GM12878 (cell line): ENCODE results near the gene LMF1. TPM values are rescaled to one million over a fixed set of nuclear protein-coding genes. Genes with fewer than 3 reads are reported as not detected.

Experiments
- ATAC-seq: fragments of 200-7000 bp; cut with Tn5 transposase; 3 replicates; pipeline ENCODE4 v1.9.1; 2020; ENCODE audit warnings: mild to moderate bottlenecking, moderate library complexity
- BruUV-seq: library from RNA; stranded (reverse); fragments of 400-500 nt; replicated peaks from 2 replicates; lab custom pipeline; 2021; lab: Mats Ljungman, UMichigan
- CTCF ChIA-PET: fragments of 300-600 bp; sonication (Branson Sonifier 250); formaldehyde crosslinking; extraction: SDS; loops from one replicate; lab custom pipeline; 2021; ENCODE audit warnings: inconsistent platforms; lab: Yijun Ruan, JAX
- POLR2A ChIA-PET: fragments of 350-600 bp; formaldehyde crosslinking; extraction: SDS; loops from one replicate; lab custom pipeline; 2021; ENCODE audit warnings: inconsistent platforms; lab: Charles Lee
- RAD21 ChIA-PET: fragments of 300-600 bp; sonication (Branson Sonifier 250); formaldehyde crosslinking; loops from one replicate; lab custom pipeline; 2023; ENCODE audit warnings: antibody characterized with exemption; ENCODE audit not compliant: unreplicated experiment; lab: Charles Lee
- SMC1A ChIA-PET: fragments of 300-600 bp; sonication (Branson Sonifier 250); formaldehyde crosslinking; loops from one replicate; lab custom pipeline; 2023; ENCODE audit not compliant: unreplicated experiment, uncharacterized antibody; lab: Charles Lee
- DNase-seq: peaks from one replicate; pipeline ENCODE4 v3.0.0-alpha.2; 2011; ENCODE audit warnings: low read depth, low spot score
- FAIRE-seq: peaks from 3 replicates; lab custom pipeline; 2011; peaks lifted over from hg19 to GRCh38; lab: Jason Lieb, UNC
- H2AFZ ChIP-seq: 2 replicates; pipeline ENCODE4 v1.6.0; 2011; ENCODE audit warnings: low read depth, low read length, control low read depth; ENCODE audit not compliant: control insufficient read depth
- H3K27ac ChIP-seq: 2 replicates; pipeline ENCODE4 v1.5.1; 2011; ENCODE audit warnings: control low read depth; ENCODE audit not compliant: control insufficient read depth, insufficient read depth
- H3K27me3 ChIP-seq, 2 experiments: replicated peaks in 1 of 2; 2 replicates each; pipeline versions ENCODE4 v1.6.0 to v1.6.1; 2011; ENCODE audit warnings: low read length in 1 of 2; ENCODE audit not compliant: control insufficient read depth in 2 of 2, insufficient read depth in 2 of 2
- H3K36me3 ChIP-seq, 2 experiments: 2 replicates each; pipeline ENCODE4 v1.5.1; 2011; ENCODE audit warnings: low read length in 1 of 2; ENCODE audit not compliant: control insufficient read depth in 2 of 2, insufficient read depth in 2 of 2
- H3K4me1 ChIP-seq: 2 replicates; pipeline ENCODE4 v1.6.1; 2011; ENCODE audit warnings: mild to moderate bottlenecking, low read length, moderate library complexity, mixed read lengths; ENCODE audit not compliant: control insufficient read depth, insufficient read depth
- H3K4me2 ChIP-seq: 2 replicates; pipeline ENCODE4 v1.6.0; 2011; ENCODE audit warnings: control low read depth; ENCODE audit not compliant: control insufficient read depth, insufficient read depth
- H3K4me3 ChIP-seq: fragments of 200-600 bp; sonication (generic); 2 replicates; pipeline ENCODE4 v1.5.1; 2016
- H3K79me2 ChIP-seq: 2 replicates; pipeline ENCODE4 v1.6.0; 2011; ENCODE audit warnings: low read length; ENCODE audit not compliant: control insufficient read depth, insufficient read depth
- H3K9ac ChIP-seq: 2 replicates; pipeline ENCODE4 v1.8.0; 2011; ENCODE audit warnings: low read length, control low read depth, mixed read lengths; ENCODE audit not compliant: control insufficient read depth, insufficient read depth
- H3K9me3 ChIP-seq: replicated peaks from 3 replicates; pipeline ENCODE4 v1.5.1; 2011; ENCODE audit warnings: mild to moderate bottlenecking, low read length; ENCODE audit not compliant: control insufficient read depth, insufficient read depth
- H4K20me1 ChIP-seq: 2 replicates; pipeline ENCODE4 v1.6.0; 2011; ENCODE audit not compliant: control insufficient read depth, insufficient read depth
- CREM ChIP-seq: IDR thresholded peaks from 2 replicates; pipeline ENCODE4 v1.6.1; 2014; ENCODE audit warnings: antibody characterized with exemption, low read depth
- E2F4 ChIP-seq: IDR thresholded peaks from 2 replicates; pipeline ENCODE4 v1.6.1; 2012; ENCODE audit warnings: low read depth, low read length, improper control_type of control experiment
- PAX5 ChIP-seq: IDR thresholded peaks from 2 replicates; pipeline ENCODE4 v1.6.1; 2011; ENCODE audit warnings: low read depth, low read length, borderline replicate concordance
- RAD51 ChIP-seq: fragments of 450-650 bp; IDR thresholded peaks from 2 replicates; pipeline ENCODE4 v1.6.1; 2016; ENCODE audit warnings: moderate library complexity, mild to moderate bottlenecking, inconsistent platforms
- RB1 ChIP-seq: fragments of 450-650 bp; formaldehyde crosslinking; IDR thresholded peaks from 2 replicates; pipeline ENCODE4 v1.6.1; 2017; ENCODE audit warnings: mild to moderate bottlenecking, borderline replicate concordance
- RBBP5 ChIP-seq: fragments of 200-600 bp; sonication (generic); conservative IDR thresholded peaks from 2 replicates; pipeline ENCODE4 v1.6.1; 2016
- RUNX3 ChIP-seq: IDR thresholded peaks from 2 replicates; pipeline ENCODE4 v1.6.1; 2012; ENCODE audit warnings: low read length, inconsistent platforms
- SPI1 ChIP-seq: IDR thresholded peaks from 2 replicates; pipeline ENCODE4 v1.6.1; 2011; ENCODE audit warnings: low read depth, mild to moderate bottlenecking, low read length, moderate library complexity, borderline replicate concordance; ENCODE audit not compliant: insufficient read depth
- SREBF2 ChIP-seq: IDR thresholded peaks from 2 replicates; pipeline ENCODE4 v1.6.1; 2012; ENCODE audit warnings: mild to moderate bottlenecking, low read length
- TARDBP ChIP-seq: IDR thresholded peaks from 2 replicates; pipeline ENCODE4 v1.6.1; 2016; ENCODE audit warnings: borderline replicate concordance
- WGBS: methylation state at CpG from one replicate; pipeline ENCODE4 v1.1.6; 2016; ENCODE audit warnings: low lambda C conversion rate; ENCODE audit not compliant: insufficient replicate concordance, insufficient coverage; ENCODE audit errors: missing lambda C conversion rate; 5-methylcytosine and 5-hydroxymethylcytosine counted together
- in situ Hi-C: fragments of 300-500 bp; cut with MboI; formaldehyde crosslinking; loops from 9 replicates; pipeline ENCODE4 v1.14.3; 2018; ENCODE audit warnings: mixed read lengths
- intact Hi-C: fragments of 100-400 bp; cut with micrococcal nuclease; formaldehyde crosslinking; loops from one replicate; pipeline ENCODE4 v1.14.2; 2022; ENCODE audit not compliant: unreplicated experiment
- polyA plus RNA-seq, 11 experiments: library from polyadenylated mRNA; depleted of rRNA in 4 of 11; unstranded in 6 of 11; stranded (reverse) in 5 of 11; fragments of >200 nt; fragmentation: Nextera tagmentation in 4 of 11; fragmentation: Illumina TruSeq in 1 of 11; extraction: Ambion mirVana in 4 of 11; extraction: Trizol in 1 of 11; gene quantifications; 1 replicate in 1 of 11; 2 replicates in 10 of 11; pipeline versions ENCODE4 v1.2.1 to v1.2.3, GENCODE V29; 2011 to 2016; ENCODE audit warnings: inconsistent platforms in 2 of 11, missing spikeins in 2 of 11, low read depth in 1 of 11
- total RNA-seq, 4 experiments: library from RNA; depleted of rRNA in 3 of 4; stranded (reverse); fragments of >200 nt in 3 of 4; fragmentation: Illumina TruSeq in 1 of 4; extraction: Trizol in 1 of 4; gene quantifications; 2 replicates each; pipeline versions ENCODE4 v1.2.1 to v1.2.3, GENCODE V29; 2013 to 2021

The LMF1 gene
- total and polyA plus RNA-seq, 10 of the 15 experiments (the other 5 are each of a cell fraction or from before 2014, with no cell fraction given): 0.18 to 3.2 (median 1.4) TPM; not detected in 1

- ChIA-PET SMC1A (no interaction called here), CTCF (no interaction called here), POLR2A (no interaction called here), RAD21 (no interaction called here)
- TF ChIP-seq TARDBP (no peak), RBBP5 (no peak), E2F4 (no peak), CREM (no peak), SPI1 (no peak), RAD51 (no peak), SREBF2 (no peak), RUNX3 (no peak), PAX5 (no peak), RB1 (no peak)
- Histone ChIP-seq H3K27me3 (no peaks in the 10 kb centered on the region; a peak in 1 of 4 replicates), H3K4me3 (no peak overlapping the region), H3K79me2 (no peaks in the 10 kb centered on the region), H3K9ac (no peak overlapping the region), H4K20me1 (no peaks in the 10 kb centered on the region), H2AFZ (no peak overlapping the region), H3K4me2 (no peak overlapping the region), H3K36me3 (no peaks in the 10 kb centered on the region), H3K27ac (no peak overlapping the region), H3K4me1 (no peaks in the 10 kb centered on the region), H3K9me3 (no peaks in the 10 kb centered on the region; the same call in 2 of the 3 replicates)
- in situ Hi-C loops: no loop called here
- ATAC-seq: no peak
- no peak for DNase-seq
- intact Hi-C loops: no loop called here
- no peak for FAIRE-seq
- BruUV-seq: no TSS peak
- 55% methylated on average over 8 of the region's 8 CpGs for WGBS
These were observed 152.7 kb downstream of the LMF1 start for GRCh38 chr16:818132-818531.
